Testis (tissue), 2 donors: ENCODE data around the gene TBC1D21.

ENCODE experiments used
- POLR2A ChIP-seq: fragments of 450-650 bp; IDR thresholded peaks from one replicate; pipeline ENCODE4 v1.6.1; 2017; ENCODE audit warnings: antibody characterized with exemption, mild to moderate bottlenecking, moderate library complexity
- TF ChIP-seq, protein P1 (sequence below), 3 experiments: fragments of 450-650 bp in 2 of 3; fragments of 200-600 bp in 1 of 3; sonication (generic) in 1 of 3; IDR thresholded peaks; one replicate each; pipeline ENCODE4 v1.5.1; 2016 to 2019; ENCODE audit warnings: antibody characterized with exemption in 3 of 3, mild to moderate bottlenecking in 2 of 3, moderate library complexity in 1 of 3

- TF ChIP-seq, protein P1, sequence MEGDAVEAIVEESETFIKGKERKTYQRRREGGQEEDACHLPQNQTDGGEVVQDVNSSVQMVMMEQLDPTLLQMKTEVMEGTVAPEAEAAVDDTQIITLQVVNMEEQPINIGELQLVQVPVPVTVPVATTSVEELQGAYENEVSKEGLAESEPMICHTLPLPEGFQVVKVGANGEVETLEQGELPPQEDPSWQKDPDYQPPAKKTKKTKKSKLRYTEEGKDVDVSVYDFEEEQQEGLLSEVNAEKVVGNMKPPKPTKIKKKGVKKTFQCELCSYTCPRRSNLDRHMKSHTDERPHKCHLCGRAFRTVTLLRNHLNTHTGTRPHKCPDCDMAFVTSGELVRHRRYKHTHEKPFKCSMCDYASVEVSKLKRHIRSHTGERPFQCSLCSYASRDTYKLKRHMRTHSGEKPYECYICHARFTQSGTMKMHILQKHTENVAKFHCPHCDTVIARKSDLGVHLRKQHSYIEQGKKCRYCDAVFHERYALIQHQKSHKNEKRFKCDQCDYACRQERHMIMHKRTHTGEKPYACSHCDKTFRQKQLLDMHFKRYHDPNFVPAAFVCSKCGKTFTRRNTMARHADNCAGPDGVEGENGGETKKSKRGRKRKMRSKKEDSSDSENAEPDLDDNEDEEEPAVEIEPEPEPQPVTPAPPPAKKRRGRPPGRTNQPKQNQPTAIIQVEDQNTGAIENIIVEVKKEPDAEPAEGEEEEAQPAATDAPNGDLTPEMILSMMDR (IDR thresholded peaks at IDR 0.05), result no peak
- TF ChIP-seq POLR2A, result no peak
Observed at GRCh38 chr15:73856458-73857192, 16.7 kb upstream of the TBC1D21 start.
